Fibroblast of lung (primary cell): Measurements from ENCODE around the gene IFITM5. TPM values are rescaled to one million over a fixed set of nuclear protein-coding genes. Genes with fewer than 3 reads are reported as not detected.

Source experiments
- DNase-seq, 2 donors: peaks; one replicate each; pipeline versions ENCODE4 v3.0.0 to v3.0.0-alpha.2; 2010; ENCODE audit warnings: low read depth in 2 of 2
- H2AFZ ChIP-seq: 2 replicates; pipeline ENCODE4 v1.5.1; 2012; ENCODE audit warnings: low read length, control low read depth, inconsistent platforms
- H3K27ac ChIP-seq: 2 replicates; pipeline ENCODE4 v1.5.1; 2011; ENCODE audit warnings: low read length, control low read depth; ENCODE audit not compliant: insufficient read depth
- H3K27me3 ChIP-seq: 2 replicates; pipeline ENCODE4 v1.5.1; 2011; ENCODE audit warnings: mild to moderate bottlenecking, low read length; ENCODE audit not compliant: control insufficient read depth, insufficient read depth
- H3K36me3 ChIP-seq: 2 replicates; pipeline ENCODE4 v1.5.1; 2011; ENCODE audit warnings: low read length; ENCODE audit not compliant: control insufficient read depth, insufficient read depth
- H3K4me1 ChIP-seq: 2 replicates; pipeline ENCODE4 v1.5.1; 2011; ENCODE audit warnings: low read length; ENCODE audit not compliant: control insufficient read depth, insufficient read depth; ENCODE audit errors: extremely low read depth
- H3K4me2 ChIP-seq: 2 replicates; pipeline ENCODE4 v1.5.1; 2011; ENCODE audit warnings: low read length, control low read depth; ENCODE audit not compliant: insufficient read depth; ENCODE audit errors: extremely low read depth
- H3K4me3 ChIP-seq, 4 experiments: fragments of 200-600 bp in 1 of 4; sonication (generic) in 1 of 4; replicated peaks in 1 of 4; 2 replicates each; pipeline ENCODE4 v1.5.1; 2011 to 2016; ENCODE audit warnings: low read length in 4 of 4, low read depth in 3 of 4, mild to moderate bottlenecking in 3 of 4, control low read depth in 2 of 4, inconsistent platforms in 1 of 4, mixed read lengths in 1 of 4; ENCODE audit not compliant: insufficient read depth in 1 of 4; ENCODE audit errors: control extremely low read depth in 1 of 4
- H3K79me2 ChIP-seq: 2 replicates; pipeline ENCODE4 v1.5.1; 2012; ENCODE audit warnings: mild to moderate bottlenecking, low read length, inconsistent platforms; ENCODE audit not compliant: control insufficient read depth, insufficient read depth
- H3K9ac ChIP-seq: 2 replicates; pipeline ENCODE4 v1.5.1; 2011; ENCODE audit warnings: mild to moderate bottlenecking, low read length, control low read depth; ENCODE audit not compliant: insufficient read depth
- H3K9me3 ChIP-seq: 2 replicates; pipeline ENCODE4 v1.5.1; 2012; ENCODE audit warnings: low read depth, low read length; ENCODE audit not compliant: control insufficient read depth, insufficient read depth
- H4K20me1 ChIP-seq: 2 replicates; pipeline ENCODE4 v1.5.1; 2011; ENCODE audit warnings: low read length; ENCODE audit not compliant: control insufficient read depth, insufficient read depth; ENCODE audit errors: extremely low read depth
- EZH2 ChIP-seq: IDR thresholded peaks from 2 replicates; pipeline ENCODE4 v1.5.1; 2012; ENCODE audit warnings: low read length, control low read depth, mild to moderate bottlenecking; ENCODE audit errors: missing control alignments
- polyA plus RNA-seq, 2 donors: library from polyadenylated mRNA; depleted of rRNA in 1 of 2; stranded (reverse) in 1 of 2; unstranded in 1 of 2; fragments of >200 nt; gene quantifications; 2 replicates each; pipeline ENCODE4 v1.2.1, GENCODE V29; 2011 to 2012; ENCODE audit warnings: missing spikeins in 1 of 2
- total RNA-seq: library from RNA; depleted of rRNA; stranded (reverse); fragments of >200 nt; gene quantifications from 2 replicates; pipeline ENCODE4 v1.2.1, GENCODE V29; 2014
- TF ChIP-seq, protein P1 (sequence below), 2 donors: IDR thresholded peaks in 1 of 2; conservative IDR thresholded peaks in 1 of 2; 1 replicate in 1 of 2; 2 replicates in 1 of 2; pipeline ENCODE4 v1.5.1; 2011 to 2012; ENCODE audit warnings: low read length in 2 of 2, control low read depth in 1 of 2, inconsistent platforms in 1 of 2, low read depth in 1 of 2, mild to moderate bottlenecking in 1 of 2

IFITM5 gene
- total and polyA plus RNA-seq, 2 donors (not counting 1 experiment from before 2014, with no cell fraction given), result 0.50 TPM; not detected in 1

DNA sequence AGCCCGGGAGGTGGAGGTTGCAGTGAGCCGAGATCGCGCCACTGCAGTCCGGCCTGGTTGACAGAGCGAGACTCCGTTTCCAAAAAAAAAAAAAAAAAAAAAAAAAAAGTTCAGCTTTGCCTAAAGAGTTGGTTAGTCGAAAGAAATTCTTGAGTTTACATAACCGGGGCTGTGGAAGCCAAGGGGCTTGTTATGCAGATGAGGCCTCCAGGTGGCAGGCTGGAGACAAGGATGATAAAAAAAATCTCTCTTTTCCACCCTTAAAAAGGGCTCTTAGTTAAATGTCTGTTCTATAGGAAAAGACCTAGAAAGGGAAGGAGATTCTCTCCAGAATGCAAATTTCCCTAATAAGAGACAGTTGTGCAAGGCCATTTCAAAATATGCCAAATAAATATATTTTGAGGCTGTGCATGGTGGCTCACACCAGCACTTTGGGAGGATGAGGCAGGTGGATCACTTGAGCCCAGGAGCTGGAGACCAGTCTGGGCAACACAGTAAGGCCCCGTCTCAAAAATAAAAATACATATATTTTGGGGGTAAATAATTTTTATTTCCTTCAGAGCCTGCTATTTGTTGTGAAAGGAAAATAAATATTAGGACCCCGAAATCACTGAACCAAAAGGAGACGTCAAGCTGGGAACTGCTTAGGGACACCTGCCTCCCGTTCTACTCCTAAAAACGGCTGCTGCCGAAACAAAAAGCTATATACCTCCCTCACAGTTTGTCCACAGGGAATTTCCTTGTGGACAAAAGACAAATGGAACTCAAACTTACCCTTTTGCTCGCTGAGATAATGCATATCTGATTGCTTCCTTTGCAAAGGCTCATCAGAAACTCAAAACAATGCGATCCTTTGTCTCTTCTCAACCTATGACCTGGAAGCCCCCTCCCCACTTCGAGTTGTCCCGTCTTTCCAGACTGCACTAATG, 5.9 kb upstream of the IFITM5 start:
- peak; percentile 68 to 88 for DNase-seq
- no peak for TF ChIP-seq EZH2
- TF ChIP-seq, protein P1, sequence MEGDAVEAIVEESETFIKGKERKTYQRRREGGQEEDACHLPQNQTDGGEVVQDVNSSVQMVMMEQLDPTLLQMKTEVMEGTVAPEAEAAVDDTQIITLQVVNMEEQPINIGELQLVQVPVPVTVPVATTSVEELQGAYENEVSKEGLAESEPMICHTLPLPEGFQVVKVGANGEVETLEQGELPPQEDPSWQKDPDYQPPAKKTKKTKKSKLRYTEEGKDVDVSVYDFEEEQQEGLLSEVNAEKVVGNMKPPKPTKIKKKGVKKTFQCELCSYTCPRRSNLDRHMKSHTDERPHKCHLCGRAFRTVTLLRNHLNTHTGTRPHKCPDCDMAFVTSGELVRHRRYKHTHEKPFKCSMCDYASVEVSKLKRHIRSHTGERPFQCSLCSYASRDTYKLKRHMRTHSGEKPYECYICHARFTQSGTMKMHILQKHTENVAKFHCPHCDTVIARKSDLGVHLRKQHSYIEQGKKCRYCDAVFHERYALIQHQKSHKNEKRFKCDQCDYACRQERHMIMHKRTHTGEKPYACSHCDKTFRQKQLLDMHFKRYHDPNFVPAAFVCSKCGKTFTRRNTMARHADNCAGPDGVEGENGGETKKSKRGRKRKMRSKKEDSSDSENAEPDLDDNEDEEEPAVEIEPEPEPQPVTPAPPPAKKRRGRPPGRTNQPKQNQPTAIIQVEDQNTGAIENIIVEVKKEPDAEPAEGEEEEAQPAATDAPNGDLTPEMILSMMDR (conservative IDR thresholded peaks at IDR 0.05 in 1 of 2, IDR thresholded peaks at IDR 0.05 in 1 of 2; ENCODE audit: low read depth in 1 of 2, low read length in 2 of 2), result peak; percentile 74 to 77
- Histone ChIP-seq H3K79me2 (peaks cover 19% of the 10 kb centered on the region), H3K27me3 (peaks cover 2% of the 10 kb centered on the region), H3K4me3 (no peak overlapping the region), H3K9me3 (no peaks in the 10 kb centered on the region), H3K4me2 (no peak overlapping the region), H4K20me1 (no peaks in the 10 kb centered on the region), H3K9ac (no peak overlapping the region), H3K36me3 (no peaks in the 10 kb centered on the region), H2AFZ (no peak overlapping the region), H3K4me1 (no peaks in the 10 kb centered on the region), H3K27ac (no peak overlapping the region)

DNA sequence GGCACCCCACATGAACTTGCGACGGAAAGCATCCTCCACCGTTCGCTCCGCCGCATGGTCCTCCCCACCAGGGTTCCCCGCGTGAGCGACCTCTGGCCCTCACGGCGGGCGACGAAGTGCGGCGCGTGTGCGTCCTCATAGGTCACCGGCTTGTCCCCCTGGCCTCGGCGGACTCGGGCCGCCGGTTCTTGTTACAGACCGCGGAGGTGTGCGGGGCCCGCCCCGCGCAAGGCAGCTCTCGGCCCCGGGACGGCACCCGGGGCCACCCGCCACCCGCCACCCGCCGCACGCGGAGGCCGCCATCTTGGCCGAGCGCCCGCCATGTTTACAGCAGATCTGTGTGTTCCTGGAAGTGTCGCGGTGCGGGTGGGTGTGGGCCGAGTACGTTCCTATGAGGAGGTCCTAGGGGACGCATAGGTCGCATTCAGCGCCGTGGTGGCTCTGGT, 4.8 kb upstream of the IFITM5 start:
- DNase-seq, result no peak
- Histone ChIP-seq H3K4me1 (no peaks in the 10 kb centered on the region), H3K27ac (no peak overlapping the region), H3K4me3 (no peak overlapping the region), H3K27me3 (peaks cover 4% of the 10 kb centered on the region), H3K79me2 (peaks cover 9% of the 10 kb centered on the region), H2AFZ (no peak overlapping the region), H3K4me2 (no peak overlapping the region), H3K36me3 (no peaks in the 10 kb centered on the region), H3K9ac (no peak overlapping the region), H4K20me1 (no peaks in the 10 kb centered on the region), H3K9me3 (no peaks in the 10 kb centered on the region)
- no peak for TF ChIP-seq EZH2
- TF ChIP-seq, protein P1 (conservative IDR thresholded peaks at IDR 0.05 in 1 of 2, IDR thresholded peaks at IDR 0.05 in 1 of 2; ENCODE audit: low read depth in 1 of 2, low read length in 2 of 2), result no peak

DNA sequence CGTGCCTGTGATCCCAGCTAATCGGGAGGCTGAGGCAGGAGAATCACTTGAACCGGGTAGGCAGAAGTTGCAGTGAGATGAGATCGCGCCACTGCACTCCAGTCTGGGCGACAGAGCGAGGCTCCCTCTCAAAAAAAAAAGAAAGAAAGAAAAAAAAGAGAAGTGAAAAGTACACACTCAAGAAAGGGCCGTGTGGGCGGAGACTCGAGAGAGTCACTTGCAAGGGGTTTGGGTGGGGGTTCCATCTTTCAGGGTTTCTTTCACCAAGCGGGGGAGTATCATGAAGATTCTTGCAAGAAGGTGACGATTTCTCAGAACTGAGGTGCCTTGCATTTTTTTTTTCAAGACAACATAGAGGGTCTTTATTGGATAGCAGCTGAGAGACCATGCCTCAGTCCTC, 4.0 kb upstream of the IFITM5 start:
- H3K9ac ChIP-seq, result no peak overlapping the region
- no peak overlapping the region for H3K4me2 ChIP-seq
- no peaks in the 10 kb centered on the region for H3K9me3 ChIP-seq
- no peak overlapping the region for H3K4me3 ChIP-seq
- DNase-seq, result no peak
- peaks cover 4% of the 10 kb centered on the region for H3K79me2 ChIP-seq
- H2AFZ ChIP-seq, result no peak overlapping the region
- no peaks in the 10 kb centered on the region for H4K20me1 ChIP-seq
- no peaks in the 10 kb centered on the region for H3K36me3 ChIP-seq
- TF ChIP-seq, protein P1 (conservative IDR thresholded peaks at IDR 0.05 in 1 of 2, IDR thresholded peaks at IDR 0.05 in 1 of 2; ENCODE audit: low read depth in 1 of 2, low read length in 2 of 2), result no peak
- no peak for TF ChIP-seq EZH2
- H3K27ac ChIP-seq, result no peak overlapping the region
- no peaks in the 10 kb centered on the region for H3K4me1 ChIP-seq
- H3K27me3 ChIP-seq, result peaks cover 4% of the 10 kb centered on the region
